Measurements from ENCODE around the gene ANKRD9.

DNA sequence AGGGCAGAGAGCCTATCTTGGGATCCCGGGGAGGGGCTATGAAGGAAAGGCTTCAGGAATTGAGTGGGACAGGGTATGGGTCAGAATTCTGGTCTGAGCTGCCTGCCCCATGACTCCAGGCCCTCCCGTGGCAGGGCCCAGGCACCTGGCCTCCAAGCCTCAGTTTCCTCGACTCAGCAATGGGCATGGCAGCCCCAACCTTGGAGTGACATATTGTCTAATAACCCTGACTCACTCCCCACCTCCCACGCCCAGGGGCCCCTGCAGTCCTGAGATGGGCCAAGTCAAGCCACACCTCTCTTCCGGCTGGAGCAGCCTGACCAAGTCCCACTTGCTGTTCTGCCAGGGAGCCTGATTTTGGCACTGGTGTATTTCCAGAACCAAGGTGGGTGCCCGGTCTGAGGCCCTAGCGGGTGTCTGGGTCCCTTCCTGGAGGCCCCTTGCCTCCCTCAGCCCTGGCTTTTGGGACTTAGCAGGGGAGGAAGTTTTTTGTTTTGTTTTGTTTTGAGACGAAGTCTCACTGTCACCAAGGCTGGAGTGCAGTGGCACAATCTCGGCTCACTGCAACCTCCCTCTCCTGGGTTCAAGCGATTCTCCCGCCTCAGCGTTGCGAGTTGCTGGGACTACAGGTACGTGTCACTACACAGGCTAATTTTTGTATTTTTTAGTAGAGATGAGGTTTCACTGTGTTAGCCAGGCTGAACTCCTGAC is 42.6 kb upstream of the ANKRD9 start:
- TF ChIP-seq GATA2 (IDR thresholded peaks at IDR 0.05; ENCODE audit: low read depth, low read length) (no peak), GATA3 (IDR thresholded peaks at IDR 0.05; ENCODE audit: low read depth, low read length) (no peak)
